Peyer's patch (tissue), 4 donors: ENCODE data around the gene KAZN. TPM values are rescaled to one million over a fixed set of nuclear protein-coding genes. Genes with fewer than 3 reads are reported as not detected.

Source experiments
- DNase-seq, 3 donors: peaks; one replicate each; pipeline ENCODE4 v3.0.0-alpha.2; 2017 to 2019
- H3K27ac ChIP-seq, 4 donors: fragments of 200-600 bp; sonication (generic); one replicate each; pipeline ENCODE4 v1.5.1; 2016 to 2019
- H3K27me3 ChIP-seq, 2 donors: fragments of 200-600 bp; sonication (generic); one replicate each; pipeline ENCODE4 v1.5.1; 2019
- H3K36me3 ChIP-seq, 3 donors: fragments of 200-600 bp; sonication (generic); one replicate each; pipeline ENCODE4 v1.5.1; 2016 to 2019
- H3K4me1 ChIP-seq, 4 donors: fragments of 200-600 bp; sonication (generic); one replicate each; pipeline ENCODE4 v1.5.1; 2016 to 2019
- H3K4me3 ChIP-seq, 4 donors: fragments of 200-600 bp; sonication (generic); 1 replicate in 3 of 4; 2 replicates in 1 of 4; pipeline ENCODE4 v1.5.1; 2016 to 2019; ENCODE audit warnings: mild to moderate bottlenecking in 1 of 4
- H3K9me3 ChIP-seq, 4 donors: fragments of 200-600 bp; sonication (generic); one replicate each; pipeline ENCODE4 v1.5.1; 2016 to 2019; ENCODE audit warnings: mild to moderate bottlenecking in 1 of 4
- CTCF ChIP-seq, 6 experiments: fragments of 450-650 bp in 4 of 6; fragments of 200-600 bp in 2 of 6; sonication (generic) in 1 of 6; IDR thresholded peaks; one replicate each; pipeline ENCODE4 v1.5.1; 2017 to 2019; ENCODE audit warnings: antibody characterized with exemption in 6 of 6, mild to moderate bottlenecking in 3 of 6, moderate library complexity in 1 of 6
- POLR2A ChIP-seq, 2 donors: fragments of 450-650 bp; IDR thresholded peaks; one replicate each; pipeline ENCODE4 v1.5.1; 2017; ENCODE audit warnings: antibody characterized with exemption in 2 of 2, mild to moderate bottlenecking in 2 of 2, moderate library complexity in 2 of 2
- total RNA-seq, 4 donors: library from RNA; depleted of rRNA; stranded (reverse); fragments of >200 nt; gene quantifications; one replicate each; pipeline ENCODE4 v1.1.0, GENCODE V29; 2016

KAZN gene
- total RNA-seq, 4 donors from 2014 or later, result 14.9 to 25.5 (median 21.7) TPM

GRCh38 chr1:14872762-14873161 lies 274.3 kb downstream of the KAZN start:
- no peaks in the 10 kb centered on the region for H3K4me1 ChIP-seq

DNA sequence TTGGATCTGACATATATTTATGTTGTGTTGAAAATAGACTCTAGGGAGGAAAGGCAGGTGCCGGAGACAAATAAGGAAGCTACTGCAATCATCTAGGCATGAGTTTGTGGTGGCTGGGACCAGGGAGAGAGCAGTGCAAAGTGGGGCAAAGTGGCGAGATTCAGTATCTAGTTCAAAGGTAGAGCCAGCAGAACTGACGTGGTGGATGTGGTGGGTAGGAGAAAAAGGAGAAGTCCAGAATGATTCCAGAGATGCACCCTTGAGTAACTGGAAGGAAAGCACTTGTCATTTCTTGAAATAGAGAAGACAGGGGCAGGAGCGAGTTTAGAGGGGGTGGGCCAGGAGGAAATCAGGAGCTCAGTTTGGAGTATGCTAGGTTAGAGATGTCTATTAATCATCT lies 275.2 kb downstream of the KAZN start:
- no peaks in the 10 kb centered on the region for H3K9me3 ChIP-seq
- H3K4me1 ChIP-seq, result no peaks in the 10 kb centered on the region
- no peak for DNase-seq
- no peak overlapping the region for H3K27ac ChIP-seq
- no peaks in the 10 kb centered on the region for H3K27me3 ChIP-seq
- no peaks in the 10 kb centered on the region for H3K36me3 ChIP-seq
- no peak overlapping the region for H3K4me3 ChIP-seq
- no peak for TF ChIP-seq CTCF (IDR thresholded peaks at IDR 0.05)
- no peak for TF ChIP-seq POLR2A (IDR thresholded peaks at IDR 0.05)

More at GRCh38 chr1:14872762-14873161, 274.3 kb downstream of the KAZN start:
- no peak for DNase-seq
- Histone ChIP-seq H3K4me3 (no peak overlapping the region), H3K36me3 (no peaks in the 10 kb centered on the region), H3K27me3 (no peaks in the 10 kb centered on the region), H3K27ac (no peak overlapping the region), H3K9me3 (no peaks in the 10 kb centered on the region)
- no peak for TF ChIP-seq POLR2A (IDR thresholded peaks at IDR 0.05)
- TF ChIP-seq CTCF (IDR thresholded peaks at IDR 0.05), result no peak

GRCh38 chr1:14875524-14876509 lies 277.3 kb downstream of the KAZN start:
- Histone ChIP-seq H3K27me3 (no peaks in the 10 kb centered on the region), H3K27ac (no peak overlapping the region), H3K36me3 (no peaks in the 10 kb centered on the region), H3K4me3 (no peak overlapping the region), H3K9me3 (no peaks in the 10 kb centered on the region), H3K4me1 (no peaks in the 10 kb centered on the region)
- TF ChIP-seq POLR2A (IDR thresholded peaks at IDR 0.05) (no peak), CTCF (IDR thresholded peaks at IDR 0.05) (no peak)
- no peak for DNase-seq

- Histone ChIP-seq H3K9me3 (no peaks in the 10 kb centered on the region), H3K36me3 (no peaks in the 10 kb centered on the region), H3K4me3 (no peak overlapping the region), H3K27me3 (no peaks in the 10 kb centered on the region), H3K27ac (no peak overlapping the region), H3K4me1 (no peaks in the 10 kb centered on the region)
- no peak for TF ChIP-seq POLR2A (IDR thresholded peaks at IDR 0.05)
- TF ChIP-seq CTCF (IDR thresholded peaks at IDR 0.05), result no peak
- no peak for DNase-seq
These were observed 278.3 kb downstream of the KAZN start for GRCh38 chr1:14876747-14877146.

DNA sequence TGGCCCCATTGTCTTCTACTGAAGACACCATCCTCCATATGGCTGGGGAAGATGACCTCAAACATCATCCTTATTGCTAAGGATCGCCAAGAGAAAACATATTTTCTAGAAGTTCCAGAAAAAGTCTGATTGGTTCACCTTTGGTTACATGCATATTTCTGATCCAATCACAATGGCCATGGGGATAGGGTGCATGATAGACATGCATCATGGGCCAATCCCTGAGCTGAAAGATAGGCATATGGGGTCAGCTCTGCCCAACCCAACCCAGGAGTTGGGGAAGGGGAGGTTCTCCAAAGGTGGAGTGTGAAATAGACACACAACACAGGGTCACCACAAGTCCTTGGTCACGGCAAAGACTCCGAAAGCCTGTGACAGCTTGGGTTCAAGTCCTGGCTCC lies 278.7 kb downstream of the KAZN start:
- Histone ChIP-seq H3K27ac (no peak overlapping the region), H3K4me1 (no peaks in the 10 kb centered on the region), H3K4me3 (no peak overlapping the region), H3K9me3 (no peaks in the 10 kb centered on the region), H3K36me3 (no peaks in the 10 kb centered on the region), H3K27me3 (no peaks in the 10 kb centered on the region)
- no peak for DNase-seq
- TF ChIP-seq POLR2A (IDR thresholded peaks at IDR 0.05), result no peak
- TF ChIP-seq CTCF (IDR thresholded peaks at IDR 0.05), result no peak
